Stimulated activated CD4-positive, alpha-beta T cell treated with anti-CD3 and anti-CD28 coated beads, Interleukin-1b, Interleukin-23, amount 100 ng/mL, for 1 hour (primary cell): Measurements from ENCODE around the gene TTC39A.

Source experiments
- DNase-seq, 2 donors: peaks; one replicate each; pipeline ENCODE4 v3.0.0-alpha.2; 2020; ENCODE audit warnings: low read depth in 2 of 2

Gene TTC39A

GRCh38 chr1:51297401-51298321 lies 32.7 kb downstream of the TTC39A start:
- no peak for DNase-seq

DNA sequence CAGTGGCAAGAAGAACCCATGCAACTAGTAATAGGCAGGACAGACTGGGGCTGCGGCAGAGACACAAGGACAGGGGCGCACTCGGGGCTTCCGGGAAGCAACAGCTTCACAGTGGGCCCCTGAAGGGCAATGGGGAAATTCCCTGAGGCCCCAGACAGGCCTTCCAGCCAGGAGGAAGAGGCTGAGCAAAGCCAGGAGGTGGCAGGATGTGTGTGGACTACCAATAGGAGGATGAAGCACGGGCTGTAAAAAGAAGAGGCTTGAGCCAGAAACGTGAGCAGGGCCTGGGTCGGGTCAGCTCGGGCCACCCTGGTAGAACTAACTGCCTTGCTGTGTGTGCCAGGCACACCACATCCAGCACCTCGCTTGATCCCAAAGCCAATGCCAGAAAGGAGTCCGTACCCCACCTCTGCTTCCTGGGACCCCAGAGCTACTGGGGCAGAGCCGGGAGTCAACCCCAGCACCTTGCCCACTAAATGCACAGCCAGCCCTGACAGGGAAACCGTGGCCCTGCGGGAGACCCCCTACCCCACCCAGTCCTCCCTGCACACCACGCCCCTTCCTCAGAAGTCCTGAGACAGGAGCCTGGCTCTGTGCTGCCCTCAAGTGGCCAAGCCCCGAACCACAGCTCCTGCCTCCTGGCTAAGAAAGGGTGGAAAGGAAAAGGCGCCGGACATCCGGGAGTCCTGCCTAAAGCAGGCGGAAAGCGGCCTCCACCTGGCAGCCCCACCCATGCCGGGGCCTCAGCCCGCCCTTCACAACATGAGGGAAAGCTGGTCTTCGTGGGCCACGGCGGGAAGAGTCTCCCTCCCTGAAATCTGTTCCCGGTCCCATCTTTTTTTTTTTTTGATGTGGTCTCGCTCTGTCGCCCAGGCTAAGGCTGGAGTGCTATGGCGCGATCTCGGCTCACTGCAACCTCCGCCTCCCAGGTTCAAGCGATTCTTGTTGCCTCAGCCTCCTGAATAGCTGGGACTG lies 33.7 kb downstream of the TTC39A start:
- peak; percentile 18 to 60 for DNase-seq

DNA sequence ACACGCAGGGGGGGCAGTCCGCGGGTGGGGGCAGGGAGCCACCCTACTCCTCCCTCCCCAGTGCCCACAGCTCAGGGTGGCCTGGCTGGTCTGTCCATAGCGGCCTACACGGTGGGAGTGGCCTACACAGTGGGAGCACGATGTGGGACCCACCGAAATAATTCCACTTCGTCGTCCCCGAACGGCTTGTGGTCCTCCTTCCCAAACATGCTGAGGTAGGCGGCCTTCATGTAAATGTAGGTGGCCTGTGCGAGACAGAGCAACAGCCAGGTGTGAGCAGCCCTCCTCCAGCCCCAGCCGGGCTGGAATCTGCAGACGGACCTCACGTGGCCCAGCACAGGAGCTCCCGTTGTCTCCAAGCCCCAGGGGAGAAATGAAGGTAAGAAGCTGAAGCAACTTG lies 34.4 kb downstream of the TTC39A start:
- no peak for DNase-seq

DNA sequence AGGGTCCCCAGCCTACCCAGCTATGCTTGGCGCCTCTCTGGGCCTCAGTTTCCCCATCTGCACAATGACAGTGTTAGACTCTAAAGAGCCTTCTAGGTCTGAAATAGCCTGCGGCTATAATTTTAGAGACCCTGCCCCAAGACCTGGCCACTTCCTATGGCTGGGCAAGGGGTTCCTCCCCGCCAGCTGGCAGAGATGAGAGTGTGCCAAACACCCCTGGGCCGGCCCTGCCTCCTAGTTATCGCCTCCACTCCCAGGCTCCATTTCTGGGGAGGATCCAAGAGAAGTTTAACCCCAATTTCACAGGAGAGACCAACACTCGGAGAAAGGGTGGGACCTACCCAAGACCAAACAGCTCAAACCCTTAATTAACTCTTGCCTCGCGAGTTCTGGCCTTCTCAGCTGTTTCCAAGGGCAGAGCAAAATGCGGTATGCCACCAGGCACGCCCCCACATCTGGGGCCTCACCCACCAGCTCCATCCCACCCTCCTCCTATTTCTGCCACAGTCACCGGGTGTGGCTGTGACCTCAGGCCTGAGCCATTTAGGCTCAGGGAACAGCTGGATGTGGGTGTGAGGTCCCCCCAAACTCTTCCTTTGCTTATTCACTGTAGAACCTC lies 35.7 kb downstream of the TTC39A start:
- no peak for DNase-seq

DNA sequence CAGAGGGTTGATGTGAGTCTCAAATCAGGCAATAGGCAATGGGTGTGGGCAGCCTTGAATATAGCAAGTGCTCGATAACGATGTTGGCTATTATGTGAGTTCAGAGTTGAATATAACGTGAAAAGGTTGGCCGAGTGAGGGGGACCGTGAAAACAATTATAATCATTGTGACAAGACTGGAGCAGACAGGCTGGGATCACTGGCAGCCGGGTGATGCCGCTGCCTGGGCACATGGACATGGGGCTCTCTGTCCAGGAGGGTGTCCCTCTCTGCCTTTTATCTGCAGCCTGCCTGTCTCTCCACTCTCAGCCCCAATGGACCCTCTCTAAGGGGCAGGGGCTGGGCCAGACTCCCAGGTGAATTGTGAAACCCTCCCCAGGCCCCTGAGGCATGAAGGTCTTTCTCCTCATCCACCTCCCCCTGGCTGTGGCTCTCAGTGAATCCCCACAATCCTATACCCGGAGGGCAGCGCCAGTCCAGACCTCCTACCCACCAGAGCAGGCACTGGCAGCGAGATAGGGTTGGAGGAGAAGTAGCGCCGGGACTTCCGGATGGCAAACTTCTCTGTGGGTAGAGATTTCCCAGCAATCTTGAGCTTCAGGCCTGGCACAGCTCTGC lies 36.4 kb downstream of the TTC39A start:
- DNase-seq: no peak

DNA sequence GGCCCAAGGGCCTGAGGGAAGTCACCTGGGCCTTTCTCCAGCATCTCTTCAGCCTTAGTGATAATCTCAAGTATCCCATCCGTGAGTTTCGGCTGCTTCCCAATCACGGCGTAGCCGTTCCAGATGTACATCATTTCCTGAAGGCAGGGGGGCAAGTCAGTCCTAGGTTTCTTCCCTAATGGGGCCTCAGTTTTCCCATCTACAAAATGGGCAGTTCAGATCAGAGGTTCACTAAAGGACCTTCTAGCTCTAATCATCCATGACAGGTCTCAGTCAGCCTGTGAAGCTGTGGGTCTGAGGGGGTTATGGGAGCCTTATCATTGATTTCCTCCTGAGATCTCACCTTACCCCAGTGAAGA lies 39.9 kb downstream of the TTC39A start:
- DNase-seq: no peak

DNA sequence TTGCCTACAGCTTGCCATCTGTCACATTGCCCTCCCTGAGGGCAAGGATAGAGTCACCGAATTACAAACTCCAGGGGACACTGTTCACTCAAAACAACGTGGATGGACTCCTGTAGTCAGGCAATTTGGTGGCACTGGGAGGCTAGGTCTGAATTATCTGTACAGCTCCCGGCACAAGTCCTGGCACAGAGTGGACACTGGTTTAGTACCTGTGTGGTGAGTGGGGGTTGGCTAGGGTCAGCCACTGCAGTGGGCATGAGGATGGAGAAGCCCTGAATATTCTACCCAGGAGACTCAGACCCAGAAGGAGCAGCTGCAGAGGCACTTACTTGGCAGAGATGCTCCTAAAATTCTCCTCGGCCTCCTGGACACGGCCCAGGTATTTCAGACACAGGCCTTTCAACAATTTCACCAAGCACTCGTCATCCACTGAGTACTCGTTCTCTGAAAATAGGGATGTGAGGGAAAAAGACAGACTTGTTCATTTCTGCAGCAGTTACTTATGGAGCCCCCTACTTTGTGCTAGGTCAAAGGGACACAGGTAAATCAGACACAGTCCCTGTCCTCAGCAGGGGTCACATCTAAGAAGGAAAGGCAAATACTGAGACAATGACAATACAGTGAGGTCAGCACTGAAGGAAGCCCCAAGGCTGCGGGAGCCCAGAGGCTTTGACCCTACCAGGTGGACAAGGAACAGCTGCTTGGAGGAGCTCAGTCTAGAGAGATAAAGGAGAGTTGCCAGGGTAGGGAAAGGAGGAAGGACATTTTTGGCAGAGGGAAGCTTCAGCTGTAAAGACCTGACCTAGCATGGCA lies 40.5 kb downstream of the TTC39A start:
- DNase-seq: no peak

DNA sequence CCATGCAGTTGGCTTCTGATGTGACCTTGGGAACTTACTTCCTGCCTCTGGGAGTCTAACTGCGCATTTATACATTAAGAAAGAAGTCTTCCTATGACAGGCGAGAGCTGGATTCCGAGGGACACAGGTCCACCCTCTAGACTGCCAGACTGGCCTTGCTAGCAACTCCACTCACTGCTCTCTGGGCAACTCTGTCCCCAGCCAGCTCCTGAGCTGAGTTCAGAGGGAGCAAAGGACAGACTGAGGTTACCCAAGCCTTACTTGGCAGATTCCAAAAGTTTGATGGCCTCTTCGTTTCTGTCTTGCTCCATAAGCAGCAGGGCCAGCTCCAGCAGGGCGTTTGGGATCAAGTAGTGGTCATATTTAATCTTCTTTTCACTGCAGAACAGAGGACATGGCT lies 41.8 kb downstream of the TTC39A start:
- DNase-seq: no peak

DNA sequence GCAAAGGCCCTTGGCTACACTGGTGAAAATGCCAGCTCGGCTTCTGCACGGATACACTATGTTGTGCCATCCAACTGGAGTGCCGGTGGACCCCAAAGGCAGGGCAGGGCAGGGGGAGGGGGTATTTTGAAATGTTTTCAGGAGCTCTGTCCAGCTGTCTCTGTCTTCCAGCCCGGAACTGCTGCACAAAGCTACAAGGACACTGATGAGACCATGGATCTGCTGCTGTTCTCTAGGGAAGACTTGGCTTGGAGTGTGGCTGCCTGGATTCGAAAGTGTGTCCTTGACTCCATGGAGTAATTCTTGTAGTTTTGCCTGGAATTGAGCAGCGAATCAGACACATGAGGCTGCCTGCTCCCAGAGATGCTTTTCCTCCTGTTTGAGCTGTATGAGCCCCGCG lies 42.4 kb downstream of the TTC39A start:
- DNase-seq: no peak

- no peak for DNase-seq
These were observed 45.3 kb downstream of the TTC39A start for GRCh38 chr1:51285055-51285454.

GRCh38 chr1:51284487-51284954 lies 45.8 kb downstream of the TTC39A start:
- no peak for DNase-seq

GRCh38 chr1:51283979-51284378 lies 46.4 kb downstream of the TTC39A start:
- DNase-seq: no peak

- DNase-seq: no peak
These were observed 47.8 kb downstream of the TTC39A start for GRCh38 chr1:51282605-51283004.

GRCh38 chr1:51281807-51282206 lies 48.6 kb downstream of the TTC39A start:
- DNase-seq: no peak

DNA sequence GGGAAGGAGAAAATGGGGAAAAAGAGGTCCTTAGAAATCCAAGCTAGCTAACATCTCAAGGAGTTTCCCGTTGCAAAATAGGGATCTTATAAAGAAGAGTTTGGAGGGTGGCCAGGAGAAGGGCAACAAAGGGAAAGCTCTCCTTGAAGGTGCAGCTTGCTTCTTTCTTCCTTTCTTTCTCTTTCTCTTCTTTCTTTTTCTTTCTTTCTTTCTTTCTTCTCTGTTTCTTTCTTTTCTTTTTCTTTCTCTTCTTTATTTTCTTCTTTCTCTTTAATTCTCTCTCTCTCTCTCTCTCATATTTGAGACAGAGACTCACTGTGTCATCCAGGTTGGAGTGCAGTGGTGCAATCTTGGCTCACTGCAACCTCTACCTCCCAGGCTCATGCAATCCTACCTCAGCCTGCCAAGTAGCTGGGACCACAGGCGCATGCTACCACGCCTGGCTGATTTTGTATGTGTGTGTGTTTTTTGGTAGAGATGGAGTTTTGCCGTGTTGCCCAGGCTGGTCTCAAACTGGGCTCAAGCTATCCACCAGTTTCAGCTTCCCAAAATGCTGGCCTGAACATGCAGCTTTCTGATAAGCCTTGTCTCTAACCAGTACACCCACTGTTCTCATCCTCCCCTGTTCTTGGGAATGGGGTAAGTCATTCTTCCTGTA lies 49.9 kb downstream of the TTC39A start:
- no peak for DNase-seq

GRCh38 chr1:51276286-51276685 lies 54.1 kb downstream of the TTC39A start:
- DNase-seq: no peak

DNA sequence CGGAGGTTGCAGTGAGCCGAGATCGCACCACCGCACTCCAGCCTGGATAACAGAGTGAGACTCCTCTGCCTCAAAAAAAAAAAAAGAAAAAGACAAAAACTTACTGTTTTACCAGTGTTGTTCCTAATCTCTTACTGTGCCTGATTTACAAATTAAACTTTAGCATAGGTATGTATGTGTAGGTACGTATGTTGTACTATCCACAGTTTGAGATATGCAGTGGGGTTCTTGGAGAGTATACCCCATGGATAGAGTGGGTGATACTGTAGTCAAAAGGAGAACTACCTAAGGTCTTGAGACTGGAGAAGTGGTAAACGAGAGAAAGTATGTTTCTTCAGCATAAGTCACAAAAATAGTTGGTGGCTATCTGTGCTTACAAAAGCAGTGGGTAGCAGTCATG lies 55.7 kb downstream of the TTC39A start:
- DNase-seq: no peak

DNA sequence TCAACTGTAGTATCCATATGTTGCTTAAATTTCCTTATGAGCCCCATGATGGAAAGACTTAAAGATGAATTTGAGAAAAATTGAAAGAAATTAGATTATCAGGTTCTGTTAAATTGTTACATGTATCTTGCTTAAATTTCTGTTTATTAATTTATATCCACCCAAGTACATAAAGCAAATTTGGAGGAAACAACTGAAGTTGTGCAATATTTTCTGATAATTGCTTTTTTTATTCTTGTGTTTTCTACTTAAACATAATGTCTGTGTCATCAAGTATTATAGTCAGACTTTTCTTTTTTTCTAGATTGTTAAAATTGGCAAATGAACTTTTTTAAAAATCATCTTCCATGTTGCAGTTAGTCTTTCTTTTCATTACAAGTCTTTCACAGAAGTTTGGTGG lies 57.4 kb downstream of the TTC39A start:
- no peak for DNase-seq

DNA sequence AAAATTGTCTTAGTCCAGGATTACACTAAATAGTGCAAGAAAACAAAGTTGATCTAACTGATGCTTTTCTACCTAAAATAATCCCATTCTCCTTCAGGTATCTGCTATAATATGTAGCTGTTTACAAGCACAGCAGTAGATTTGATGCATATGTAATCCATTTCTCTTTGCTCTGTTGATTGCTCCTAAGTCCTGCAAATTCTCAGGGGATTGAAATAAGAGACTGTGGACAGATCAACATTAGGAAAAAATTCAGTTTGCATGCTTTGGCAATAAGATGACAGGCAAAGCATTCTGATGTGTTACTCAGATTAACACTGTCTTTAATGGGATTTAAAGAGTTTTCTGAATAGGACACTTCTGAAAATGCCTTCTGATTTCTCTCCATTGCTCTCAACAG lies 59.6 kb downstream of the TTC39A start:
- DNase-seq: no peak

DNA sequence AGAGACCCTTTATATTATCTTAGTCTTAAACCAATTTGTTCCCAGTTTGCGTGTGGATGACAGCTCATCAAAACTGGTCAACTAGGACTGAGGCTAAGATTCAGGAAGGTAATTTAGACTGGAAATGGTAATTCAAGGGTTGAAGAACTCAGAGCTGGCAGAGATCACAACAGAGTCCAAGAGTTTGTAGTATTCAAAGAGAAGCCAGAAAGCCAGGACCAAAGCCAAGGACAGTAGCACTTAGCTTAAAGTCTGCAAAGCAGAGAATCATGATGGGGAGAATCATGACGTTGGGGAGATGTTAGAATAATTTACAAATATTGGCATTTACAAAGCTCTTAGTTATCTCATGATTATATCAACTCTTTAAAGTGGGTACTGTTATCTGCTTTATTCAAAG lies 61.7 kb downstream of the TTC39A start:
- DNase-seq: no peak
